Measurements from ENCODE around the gene ITGA3. TPM values are rescaled to one million over a fixed set of nuclear protein-coding genes. Genes with fewer than 3 reads are reported as not detected.

The ITGA3 gene
- total RNA-seq, 1 experiment from 2014 or later: 392 TPM

DNA sequence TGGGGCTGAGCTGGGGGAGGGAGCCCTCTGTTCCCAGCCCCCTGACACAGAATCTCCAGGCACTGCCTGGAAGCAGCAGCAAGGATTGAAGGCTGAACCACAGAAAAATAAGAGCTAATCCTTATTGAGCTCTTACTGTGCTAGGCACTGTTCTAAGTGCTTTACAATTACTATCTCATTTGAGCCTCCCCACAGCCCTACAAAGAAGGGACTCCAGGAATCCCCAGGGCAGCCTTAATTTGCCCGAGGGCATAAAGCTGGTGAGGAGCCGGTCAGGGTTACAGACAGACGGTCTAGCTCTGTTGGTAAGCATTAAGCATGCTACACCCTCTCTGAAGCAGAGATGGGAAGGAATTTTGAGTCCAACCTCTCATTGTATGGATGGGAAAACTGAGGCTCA lies 67.0 kb downstream of the ITGA3 start:
- no peak overlapping the region for H2AFZ ChIP-seq (ENCODE audit: low read depth, low read length, poor library complexity, severe bottlenecking)
- peak overlapping the region; percentile 53; the same call in 1 of the 2 replicates for H3K9ac ChIP-seq (ENCODE audit: low read length)
- H3K79me2 ChIP-seq (ENCODE audit: insufficient read depth, low read length): no peaks in the 10 kb centered on the region
- ChIA-PET POLR2A (interaction anchor here (2.1 kb wide), 1 partner anchor 29 kb away, joined by 8 read pairs; no protein-coding TSS in a partner anchor), CTCF (interaction anchor here (0.9 to 2.2 kb wide), 8 partner anchors 8 to 125 kb away, joined by 3 to 14 read pairs (median 4); no protein-coding TSS in a partner anchor), RAD21 (ENCODE audit: low non-redundant PET in 1 of 2, low total read pairs in 2 of 2, uncharacterized antibody in 2 of 2, unreplicated experiment in 2 of 2) (no interaction called here)
- no peak overlapping the region; the same call in 1 of the 2 replicates for H3K27ac ChIP-seq (ENCODE audit: low read depth, low read length)
- H3K4me2 ChIP-seq (ENCODE audit: low read length): peak overlapping the region; percentile 75; the same call in 1 of the 2 replicates
- H4K20me1 ChIP-seq (ENCODE audit: insufficient read depth): no peaks in the 10 kb centered on the region
- peaks cover 6% of the 10 kb centered on the region; the same call in 1 of the 2 replicates for H3K27me3 ChIP-seq (ENCODE audit: insufficient read depth, low read length)
- BruUV-seq (replicated peaks): no TSS peak
- no peak for ATAC-seq
- H3K36me3 ChIP-seq (ENCODE audit: control insufficient read depth in 1 of 2, insufficient read depth in 2 of 2, low read length in 2 of 2): no peaks in the 10 kb centered on the region
- no peak for DNase-seq (ENCODE audit: low read depth, low spot score)
- peaks cover 9 to 21% of the 10 kb centered on the region in 2 experiments; a peak in 3 of 4 replicates for H3K4me1 ChIP-seq (ENCODE audit: control insufficient read depth in 1 of 2, insufficient read depth in 2 of 2, low read length in 2 of 2)
- H3K9me3 ChIP-seq (ENCODE audit: control insufficient read depth in 1 of 2, insufficient read depth in 1 of 2, low read depth in 1 of 2, low read length in 2 of 2): no peaks in the 10 kb centered on the region
- intact Hi-C loops (cut with micrococcal nuclease): no loop called here
- H3K4me3 ChIP-seq (replicated peaks in 1 of 2; ENCODE audit: low read depth in 1 of 2, low read length in 2 of 2): no peak overlapping the region
- H3K9me2 ChIP-seq (ENCODE audit: insufficient read depth): no peaks in the 10 kb centered on the region
- TF ChIP-seq EZH2phosphoT487 (IDR thresholded peaks at IDR 0.05; ENCODE audit: borderline replicate concordance) (no peak), ZFX (IDR thresholded peaks at IDR 0.05) (no peak), SP1 (IDR thresholded peaks at IDR 0.05; ENCODE audit: low read depth) (no peak), SIN3A (IDR thresholded peaks at IDR 0.05; ENCODE audit: low read depth) (no peak), SRF (IDR thresholded peaks at IDR 0.05; ENCODE audit: low read depth) (no peak)

- Histone ChIP-seq H3K9ac (ENCODE audit: low read length) (peak overlapping the region; percentile 53), H3K9me2 (ENCODE audit: insufficient read depth) (no peaks in the 10 kb centered on the region), H4K20me1 (ENCODE audit: insufficient read depth) (no peaks in the 10 kb centered on the region), H3K36me3 (ENCODE audit: control insufficient read depth in 1 of 2, insufficient read depth in 2 of 2, low read length in 2 of 2) (no peaks in the 10 kb centered on the region), H3K4me1 (ENCODE audit: control insufficient read depth in 1 of 2, insufficient read depth in 2 of 2, low read length in 2 of 2) (peaks cover 9 to 22% of the 10 kb centered on the region in 2 experiments; a peak in 3 of 4 replicates), H3K4me2 (ENCODE audit: low read length) (peak overlapping the region; percentile 75), H2AFZ (ENCODE audit: low read depth, low read length, poor library complexity, severe bottlenecking) (peak overlapping the region; percentile 63), H3K4me3 (replicated peaks in 1 of 2; ENCODE audit: low read depth in 1 of 2, low read length in 2 of 2) (peak overlapping the region; percentile 37 to 49), H3K79me2 (ENCODE audit: insufficient read depth, low read length) (no peaks in the 10 kb centered on the region), H3K27me3 (ENCODE audit: insufficient read depth, low read length) (peaks cover 6% of the 10 kb centered on the region; the same call in 1 of the 2 replicates), H3K27ac (ENCODE audit: low read depth, low read length) (peak overlapping the region; percentile 34), H3K9me3 (ENCODE audit: control insufficient read depth in 1 of 2, insufficient read depth in 1 of 2, low read depth in 1 of 2, low read length in 2 of 2) (no peaks in the 10 kb centered on the region)
- TF ChIP-seq POLR2AphosphoS5 (IDR thresholded peaks at IDR 0.05; ENCODE audit: low read depth, low read length): peak; percentile 60
- peak; percentile 73; the same call in 1 of the 2 replicates for TF ChIP-seq ZFX (IDR thresholded peaks at IDR 0.05)
- TF ChIP-seq TCF7L2 (IDR thresholded peaks at IDR 0.05; ENCODE audit: borderline replicate concordance, extremely low read depth, insufficient read depth, insufficient read length): no peak
- TF ChIP-seq POLR2A (IDR thresholded peaks at IDR 0.05; ENCODE audit: borderline replicate concordance, extremely low read depth, insufficient read depth, insufficient read length): peak; percentile 63
- BruUV-seq (replicated peaks): TSS peak; percentile 74
- intact Hi-C loops (cut with micrococcal nuclease): no loop called here
- ChIA-PET CTCF (interaction anchor here (0.9 to 2.2 kb wide), 8 partner anchors 9 to 46 kb away, joined by 3 to 14 read pairs (median 5); no protein-coding TSS in a partner anchor), POLR2A (interaction anchor here (1.3 to 2.1 kb wide), 2 partner anchors 12 to 28 kb away, joined by 3 to 8 read pairs; no protein-coding TSS in a partner anchor), RAD21 (ENCODE audit: low non-redundant PET in 1 of 2, low total read pairs in 2 of 2, uncharacterized antibody in 2 of 2, unreplicated experiment in 2 of 2) (interaction anchor here in 1 of 2 experiments (0.6 kb wide), 1 partner anchor 31 kb away, joined by 7 read pairs; no protein-coding TSS in a partner anchor)
- ATAC-seq (peak; percentile 72), DNase-seq (ENCODE audit: low read depth, low spot score) (no peak)
Measured at GRCh38 chr17:50123649-50124349, 67.9 kb downstream of the ITGA3 start.
